B cell (primary cell): ENCODE data around the gene PACRG. TPM values are rescaled to one million over a fixed set of nuclear protein-coding genes. Genes with fewer than 3 reads are reported as not detected.

Experiments
- ATAC-seq: fragments of 200-7000 bp; cut with Tn5 transposase; one replicate; pipeline ENCODE4 v1.10.0; 2021; ENCODE audit warnings: low read depth, mild to moderate bottlenecking, moderate number of reproducible peaks, moderate library complexity
- CTCF ChIA-PET: fragments of 350-600 bp; sonication (Branson Sonifier 250); formaldehyde crosslinking; loops from one replicate; lab custom pipeline; 2021; ENCODE audit warnings: antibody characterized with exemption, inconsistent platforms; lab: Charles Lee
- POLR2A ChIA-PET: fragments of 350-600 bp; sonication (Branson Sonifier 250); formaldehyde crosslinking; loops from one replicate; lab custom pipeline; 2021; ENCODE audit warnings: antibody characterized with exemption; lab: Charles Lee
- DNase-seq: peaks from one replicate; pipeline ENCODE4 v3.0.0; 2013
- H2AFZ ChIP-seq: 2 replicates; pipeline ENCODE4 v1.6.1; 2012; ENCODE audit warnings: mild to moderate bottlenecking, low read depth, low read length; ENCODE audit not compliant: insufficient read depth, poor library complexity, severe bottlenecking
- H3K27ac ChIP-seq, 2 donors: 1 replicate in 1 of 2; 2 replicates in 1 of 2; pipeline ENCODE4 v1.5.1; 2012 to 2013; ENCODE audit warnings: low read length in 2 of 2, mild to moderate bottlenecking in 2 of 2, moderate library complexity in 1 of 2
- H3K27me3 ChIP-seq, 4 experiments: fragments of 200-600 bp in 1 of 4; sonication (generic) in 1 of 4; replicated peaks in 1 of 4; 1 replicate in 2 of 4; 2 replicates in 2 of 4; pipeline versions ENCODE4 v1.6.1 to v1.7.0; 2013 to 2016; ENCODE audit warnings: low read length in 3 of 4, mild to moderate bottlenecking in 2 of 4, mixed read lengths in 1 of 4, moderate library complexity in 1 of 4; ENCODE audit not compliant: insufficient read depth in 4 of 4, control insufficient read depth in 3 of 4; ENCODE audit errors: control extremely low read depth in 1 of 4
- H3K36me3 ChIP-seq, 2 experiments: replicated peaks in 1 of 2; 1 replicate in 1 of 2; 2 replicates in 1 of 2; pipeline versions ENCODE4 v1.6.1 to v1.7.1; 2013; ENCODE audit warnings: low read length in 1 of 2; ENCODE audit not compliant: insufficient read depth in 2 of 2, control insufficient read depth in 1 of 2; ENCODE audit errors: control extremely low read depth in 1 of 2, extremely low read depth in 1 of 2
- H3K4me1 ChIP-seq, 2 donors: fragments of 200-600 bp in 1 of 2; sonication (generic) in 1 of 2; 1 replicate in 1 of 2; 2 replicates in 1 of 2; pipeline versions ENCODE4 v1.5.1 to v1.6.1; 2013 to 2017; ENCODE audit warnings: low read length in 2 of 2; ENCODE audit not compliant: control insufficient read depth in 2 of 2, insufficient read depth in 2 of 2
- H3K4me2 ChIP-seq: replicated peaks from 2 replicates; pipeline ENCODE3; 2012; ENCODE audit warnings: mild to moderate bottlenecking, low read depth, low read length; ENCODE audit not compliant: poor library complexity, severe bottlenecking
- H3K4me3 ChIP-seq, 5 experiments: fragments of 200-600 bp in 1 of 5; sonication (generic) in 1 of 5; 1 replicate in 3 of 5; 2 replicates in 2 of 5; pipeline versions ENCODE4 v1.5.1 to v1.7.0; 2011 to 2016; ENCODE audit warnings: low read length in 4 of 5, mild to moderate bottlenecking in 4 of 5, low read depth in 2 of 5, control low read depth in 1 of 5, moderate library complexity in 1 of 5; ENCODE audit not compliant: insufficient read depth in 1 of 5; ENCODE audit errors: control extremely low read depth in 1 of 5, extremely low read depth in 1 of 5
- H3K79me2 ChIP-seq: fragments of 200-600 bp; sonication (generic); one replicate; pipeline ENCODE4 v1.6.0; 2016; ENCODE audit warnings: low read length; ENCODE audit not compliant: control insufficient read depth, insufficient read depth
- H3K9ac ChIP-seq: fragments of 200-600 bp; sonication (generic); 2 replicates; pipeline ENCODE4 v1.6.1; 2017; ENCODE audit warnings: mild to moderate bottlenecking, low read length, moderate library complexity
- H3K9me3 ChIP-seq, 3 donors: one replicate each; pipeline versions ENCODE4 v1.6.1 to v1.7.1; 2013; ENCODE audit warnings: low read length in 2 of 3; ENCODE audit not compliant: control insufficient read depth in 2 of 3, insufficient read depth in 1 of 3; ENCODE audit errors: control extremely low read depth in 1 of 3
- H4K20me1 ChIP-seq: 2 replicates; pipeline ENCODE4 v1.6.0; 2012; ENCODE audit warnings: mild to moderate bottlenecking, low read length; ENCODE audit not compliant: insufficient read depth, control insufficient read depth, poor library complexity, severe bottlenecking
- H3K27ac Mint-ChIP-seq: one replicate; pipeline ENCODE4 v1.8.0; 2021; ENCODE audit warnings: mixed read lengths
- H3K27me3 Mint-ChIP-seq: one replicate; pipeline ENCODE4 v1.8.0; 2021; ENCODE audit warnings: mixed read lengths
- H3K4me1 Mint-ChIP-seq: one replicate; pipeline ENCODE4 v1.8.0; 2021; ENCODE audit warnings: mixed read lengths
- H3K4me3 Mint-ChIP-seq: one replicate; pipeline ENCODE4 v1.8.0; 2021; ENCODE audit warnings: mixed read lengths
- H3K9me3 Mint-ChIP-seq: one replicate; pipeline ENCODE4 v1.8.0; 2022; ENCODE audit warnings: mixed read lengths; ENCODE audit not compliant: insufficient read depth
- EZH2 ChIP-seq: IDR thresholded peaks from 2 replicates; pipeline ENCODE4 v1.6.1; 2012; ENCODE audit warnings: borderline replicate concordance, low read depth, mild to moderate bottlenecking, moderate library complexity, low read length; ENCODE audit not compliant: insufficient read depth, poor library complexity, severe bottlenecking
- WGBS: methylation state at CpG from one replicate; pipeline ENCODE4 v1.1.5; 2013; ENCODE audit warnings: missing lambda C conversion rate; ENCODE audit not compliant: insufficient coverage; 5-methylcytosine and 5-hydroxymethylcytosine counted together
- intact Hi-C: fragments of 100-400 bp; cut with micrococcal nuclease; formaldehyde crosslinking; loops from one replicate; pipeline ENCODE4 v1.10.0; 2022
- polyA plus RNA-seq: library from polyadenylated mRNA; depleted of rRNA; stranded (reverse); fragments of >200 nt; gene quantifications from 2 replicates; pipeline ENCODE4 v1.2.3, GENCODE V29; 2012
- total RNA-seq, 2 donors: library from RNA; stranded (reverse); fragments of 120-200 nt in 1 of 2; gene quantifications; 1 replicate in 1 of 2; 2 replicates in 1 of 2; pipeline versions ENCODE4 v1.2.3 to v1.2.4, GENCODE V29; 2013 to 2022
- TF ChIP-seq, protein P1 (sequence below): fragments of 200-600 bp; IDR thresholded peaks from one replicate; pipeline ENCODE4 v1.8.0; 2022; ENCODE audit warnings: antibody characterized with exemption, mild to moderate bottlenecking

Gene PACRG
- total and polyA plus RNA-seq, 2 donors (not counting 1 experiment from before 2014, with no cell fraction given) = not detected

DNA sequence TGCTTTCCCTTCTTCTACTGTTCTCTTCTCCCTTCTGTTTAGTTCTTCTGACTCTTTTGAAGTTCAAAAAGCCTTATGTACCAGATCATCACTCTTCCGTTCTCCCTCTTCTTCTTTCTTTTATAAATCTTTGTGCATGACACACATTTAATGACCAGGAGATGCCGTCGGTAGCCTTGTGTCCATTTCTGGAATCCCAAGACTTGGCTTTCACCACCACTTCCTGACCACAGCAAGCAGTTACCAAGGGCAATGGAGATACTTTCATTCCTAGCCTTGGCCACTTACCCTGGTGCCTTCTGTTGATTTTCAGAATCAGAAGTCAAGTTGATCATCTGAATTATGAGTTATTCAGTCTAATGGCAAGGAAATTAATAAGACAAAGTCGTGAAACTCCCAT, 418.3 kb downstream of the PACRG start:
- no peak overlapping the region for H3K4me3 ChIP-seq
- ChIA-PET CTCF (no interaction called here), POLR2A (no interaction called here)
- H3K79me2 ChIP-seq = no peaks in the 10 kb centered on the region
- H3K4me3 Mint-ChIP-seq = no peak overlapping the region
- H4K20me1 ChIP-seq = no peaks in the 10 kb centered on the region
- H3K9me3 Mint-ChIP-seq = no peaks in the 10 kb centered on the region
- H2AFZ ChIP-seq = no peak overlapping the region
- H3K27ac Mint-ChIP-seq = no peak overlapping the region
- ATAC-seq (no peak), DNase-seq (no peak)
- H3K4me1 ChIP-seq = no peaks in the 10 kb centered on the region
- 87% methylated on average over 3 of the region's 4 CpGs for WGBS
- no peaks in the 10 kb centered on the region for H3K36me3 ChIP-seq
- TF ChIP-seq, protein P1, sequence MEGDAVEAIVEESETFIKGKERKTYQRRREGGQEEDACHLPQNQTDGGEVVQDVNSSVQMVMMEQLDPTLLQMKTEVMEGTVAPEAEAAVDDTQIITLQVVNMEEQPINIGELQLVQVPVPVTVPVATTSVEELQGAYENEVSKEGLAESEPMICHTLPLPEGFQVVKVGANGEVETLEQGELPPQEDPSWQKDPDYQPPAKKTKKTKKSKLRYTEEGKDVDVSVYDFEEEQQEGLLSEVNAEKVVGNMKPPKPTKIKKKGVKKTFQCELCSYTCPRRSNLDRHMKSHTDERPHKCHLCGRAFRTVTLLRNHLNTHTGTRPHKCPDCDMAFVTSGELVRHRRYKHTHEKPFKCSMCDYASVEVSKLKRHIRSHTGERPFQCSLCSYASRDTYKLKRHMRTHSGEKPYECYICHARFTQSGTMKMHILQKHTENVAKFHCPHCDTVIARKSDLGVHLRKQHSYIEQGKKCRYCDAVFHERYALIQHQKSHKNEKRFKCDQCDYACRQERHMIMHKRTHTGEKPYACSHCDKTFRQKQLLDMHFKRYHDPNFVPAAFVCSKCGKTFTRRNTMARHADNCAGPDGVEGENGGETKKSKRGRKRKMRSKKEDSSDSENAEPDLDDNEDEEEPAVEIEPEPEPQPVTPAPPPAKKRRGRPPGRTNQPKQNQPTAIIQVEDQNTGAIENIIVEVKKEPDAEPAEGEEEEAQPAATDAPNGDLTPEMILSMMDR = no peak
- TF ChIP-seq EZH2 = no peak
- no peak overlapping the region for H3K27ac ChIP-seq
- H3K9ac ChIP-seq = no peak overlapping the region
- no peaks in the 10 kb centered on the region for H3K27me3 ChIP-seq
- intact Hi-C loops = no loop called here
- peaks cover 0 to 8% (median 0%) of the 10 kb centered on the region in 3 donors for H3K9me3 ChIP-seq
- H3K4me1 Mint-ChIP-seq = no peaks in the 10 kb centered on the region
- peaks cover 3% of the 10 kb centered on the region for H3K27me3 Mint-ChIP-seq
- H3K4me2 ChIP-seq = no peak overlapping the region

DNA sequence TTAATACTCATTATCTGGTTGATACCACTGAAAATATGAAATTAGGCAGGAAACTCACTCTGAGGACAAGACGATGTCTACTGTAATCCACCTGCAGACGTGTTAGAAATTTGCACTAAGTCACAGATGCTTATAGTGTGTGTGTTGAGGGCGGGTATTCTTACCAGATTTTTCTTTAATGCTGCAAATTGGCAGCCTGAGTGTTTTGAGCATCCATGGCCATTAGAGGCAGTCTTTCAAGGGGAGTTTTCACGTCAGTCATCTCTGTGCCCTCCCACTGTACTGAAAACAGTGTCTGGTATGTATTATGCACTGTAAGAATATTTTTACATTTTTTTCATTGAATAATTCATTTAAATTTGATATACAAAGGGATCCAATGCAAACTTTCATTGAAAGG, 420.2 kb downstream of the PACRG start:
- ATAC-seq = no peak
- intact Hi-C loops = no loop called here

More for the DNA sequence above, 420.2 kb downstream of the PACRG start:
- Histone ChIP-seq H3K27ac (no peak overlapping the region), H3K79me2 (no peaks in the 10 kb centered on the region), H3K9ac (no peak overlapping the region), H4K20me1 (no peaks in the 10 kb centered on the region), H3K4me2 (no peak overlapping the region), H3K4me3 (no peak overlapping the region), H2AFZ (no peak overlapping the region), H3K4me1 (no peaks in the 10 kb centered on the region), H3K27me3 (no peaks in the 10 kb centered on the region), H3K36me3 (no peaks in the 10 kb centered on the region), H3K9me3 (peaks cover 0 to 8% (median 0%) of the 10 kb centered on the region in 3 donors)
- Mint-ChIP-seq H3K4me3 (no peak overlapping the region), H3K27ac (no peak overlapping the region), H3K27me3 (peaks cover 3% of the 10 kb centered on the region), H3K9me3 (no peaks in the 10 kb centered on the region), H3K4me1 (no peaks in the 10 kb centered on the region)
- CTCF ChIA-PET = no interaction called here
- TF ChIP-seq EZH2 = no peak
- TF ChIP-seq, protein P1 = no peak
- POLR2A ChIA-PET = no interaction called here
- no peak for DNase-seq
- 83% methylated on average over 2 of the region's 4 CpGs for WGBS
